HG03460 (cell line): ENCODE measurements around the gene G2E3.
"Not testable (repeated sequence)": the region's sequence is repeated elsewhere in the genome, so short reads cannot be mapped to it uniquely, and the experiment has no call there.

Experiments used
- ATAC-seq: cut with Tn5 transposase; IDR thresholded peaks from one replicate; pipeline ENCODE4 v1.9.1; 2021; ENCODE audit not compliant: unreplicated experiment

The G2E3 gene

GRCh38 chr14:30558675-30559555, at the start of gene G2E3:
Gene G2E3, plus strand, starts transcription at chr14:30559158. Its CDS starts 21,922 bp downstream, at chr14:30581080.
- ATAC-seq = peak; percentile 98

- no peak for ATAC-seq
Observed at GRCh38 chr14:30517737-30518136, 41.2 kb upstream of the G2E3 start.

- ATAC-seq = no peak
Observed at GRCh38 chr14:30518867-30519560, 39.9 kb upstream of the G2E3 start.

- no peak for ATAC-seq
Observed at GRCh38 chr14:30519961-30520360, 39.0 kb upstream of the G2E3 start.

- ATAC-seq = no peak
Observed at GRCh38 chr14:30520536-30520935, 38.4 kb upstream of the G2E3 start.

GRCh38 chr14:30521899-30522736, 36.8 kb upstream of the G2E3 start:
- ATAC-seq = no peak

GRCh38 chr14:30525833-30526232, 33.1 kb upstream of the G2E3 start:
- ATAC-seq = no peak

GRCh38 chr14:30527196-30527595, 31.8 kb upstream of the G2E3 start:
- ATAC-seq = no peak

GRCh38 chr14:30528119-30528518, 30.8 kb upstream of the G2E3 start:
- ATAC-seq = no peak

- ATAC-seq = no peak
Observed at GRCh38 chr14:30528778-30529642, 29.9 kb upstream of the G2E3 start.

- no peak for ATAC-seq
Observed at GRCh38 chr14:30532264-30532663, 26.7 kb upstream of the G2E3 start.

GRCh38 chr14:30533126-30533525, 25.8 kb upstream of the G2E3 start:
- no peak for ATAC-seq

GRCh38 chr14:30541318-30541717, 17.6 kb upstream of the G2E3 start:
- no peak for ATAC-seq

- not testable (repeated sequence) for ATAC-seq
Observed at GRCh38 chr14:30546735-30547134, 12.2 kb upstream of the G2E3 start.

- ATAC-seq = no peak
Observed at GRCh38 chr14:30547388-30548048, 11.4 kb upstream of the G2E3 start.

GRCh38 chr14:30550335-30550734, 8.6 kb upstream of the G2E3 start:
- ATAC-seq = no peak

GRCh38 chr14:30551460-30551859, 7.5 kb upstream of the G2E3 start:
- ATAC-seq = no peak

- no peak for ATAC-seq
Observed at GRCh38 chr14:30553311-30553989, 5.5 kb upstream of the G2E3 start.

GRCh38 chr14:30558362-30558674, 640 bp upstream of the G2E3 start:
- ATAC-seq = no peak
